WTC11 (cell line): ENCODE measurements around the gene EFCAB8. TPM values are rescaled to one million over a fixed set of nuclear protein-coding genes. Genes with fewer than 3 reads are reported as not detected.

Source experiments
- ATAC-seq: fragments of 200-7000 bp; cut with Tn5 transposase; 2 replicates; pipeline ENCODE4 v1.10.0; 2021; ENCODE audit warnings: mild to moderate bottlenecking, moderate library complexity
- CTCF ChIA-PET: fragments of 300-600 bp; sonication (Branson Sonifier 250); formaldehyde crosslinking; loops from one replicate; lab custom pipeline; 2021; ENCODE audit warnings: antibody characterized with exemption; lab: Charles Lee
- POLR2A ChIA-PET: fragments of 350-600 bp; sonication (Branson Sonifier 250); formaldehyde crosslinking; loops from one replicate; lab custom pipeline; 2021; ENCODE audit warnings: antibody characterized with exemption; lab: Charles Lee
- DNase-seq: peaks from one replicate; pipeline ENCODE4 v3.0.0; 2021; ENCODE audit warnings: low spot score
- H3K27ac Mint-ChIP-seq: 2 replicates; pipeline ENCODE4 v1.8.0; 2021; ENCODE audit warnings: mixed read lengths
- H3K27me3 Mint-ChIP-seq: 2 replicates; pipeline ENCODE4 v1.8.0; 2021; ENCODE audit warnings: low read depth, mild to moderate bottlenecking, moderate library complexity, mixed read lengths
- H3K36me3 Mint-ChIP-seq: 2 replicates; pipeline ENCODE4 v1.8.0; 2021; ENCODE audit warnings: mixed read lengths
- H3K4me1 Mint-ChIP-seq: 2 replicates; pipeline ENCODE4 v1.8.0; 2022; ENCODE audit warnings: mixed read lengths
- H3K4me3 Mint-ChIP-seq: 2 replicates; pipeline ENCODE4 v1.8.0; 2021; ENCODE audit warnings: mild to moderate bottlenecking, moderate library complexity, mixed read lengths
- H3K9me3 Mint-ChIP-seq: 2 replicates; pipeline ENCODE4 v1.8.0; 2021; ENCODE audit warnings: mixed read lengths
- AFF4 ChIP-seq: sonication (generic); formaldehyde crosslinking; IDR thresholded peaks from 2 replicates; pipeline ENCODE4 v1.8.1; 2023; ENCODE audit warnings: mild to moderate bottlenecking, missing genetic modification reagents, borderline replicate concordance
- ATF6 ChIP-seq: sonication (generic); formaldehyde crosslinking; IDR thresholded peaks from 2 replicates; pipeline ENCODE4 v1.8.1; 2023; ENCODE audit warnings: mild to moderate bottlenecking, missing genetic modification reagents
- CBFB ChIP-seq: sonication (generic); formaldehyde crosslinking; IDR thresholded peaks from 2 replicates; pipeline ENCODE4 v1.8.1; 2022; ENCODE audit warnings: mild to moderate bottlenecking, low read depth, missing genetic modification reagents
- CDX4 ChIP-seq: fragments of 250-450 bp; sonication (Bioruptor Pico); IDR thresholded peaks from 2 replicates; pipeline ENCODE4 v1.9.0; 2021; ENCODE audit warnings: moderate library complexity, mild to moderate bottlenecking, inconsistent platforms, borderline replicate concordance
- CTCF ChIP-seq: fragments of 200-600 bp; IDR thresholded peaks from 2 replicates; pipeline ENCODE4 v1.8.0; 2022; ENCODE audit warnings: antibody characterized with exemption
- EMX1 ChIP-seq: fragments of 250-450 bp; sonication (Bioruptor Pico); IDR thresholded peaks from 2 replicates; pipeline ENCODE4 v1.8.0; 2021; ENCODE audit warnings: mild to moderate bottlenecking
- JAZF1 ChIP-seq: fragments of 250-450 bp; sonication (Bioruptor Pico); IDR thresholded peaks from 2 replicates; pipeline ENCODE4 v1.9.0; 2021; ENCODE audit warnings: moderate library complexity, mild to moderate bottlenecking, inconsistent platforms
- JUN ChIP-seq: sonication (generic); formaldehyde crosslinking; IDR thresholded peaks from 2 replicates; pipeline ENCODE4 v1.8.0; 2023; ENCODE audit warnings: mild to moderate bottlenecking, missing genetic modification reagents
- KAT7 ChIP-seq: sonication (generic); formaldehyde crosslinking; IDR thresholded peaks from 2 replicates; pipeline ENCODE4 v1.8.1; 2023; ENCODE audit warnings: missing genetic modification reagents, mild to moderate bottlenecking, borderline replicate concordance
- MAX ChIP-seq: sonication (generic); formaldehyde crosslinking; IDR thresholded peaks from 2 replicates; pipeline ENCODE4 v1.8.0; 2022; ENCODE audit warnings: mild to moderate bottlenecking, missing genetic modification reagents
- RELA ChIP-seq: sonication (generic); formaldehyde crosslinking; IDR thresholded peaks from 2 replicates; pipeline ENCODE4 v1.8.1; 2022; ENCODE audit warnings: missing genetic modification reagents, mild to moderate bottlenecking, borderline replicate concordance
- SOX15 ChIP-seq: fragments of 250-450 bp; sonication (Bioruptor Pico); IDR thresholded peaks from 2 replicates; pipeline ENCODE4 v1.9.0; 2021; ENCODE audit warnings: mild to moderate bottlenecking
- USF2 ChIP-seq: sonication (generic); formaldehyde crosslinking; IDR thresholded peaks from 2 replicates; pipeline ENCODE4 v1.8.1; 2023; ENCODE audit warnings: mild to moderate bottlenecking, missing genetic modification reagents, moderate library complexity
- ZNF396 ChIP-seq: fragments of 250-450 bp; sonication (Bioruptor Pico); IDR thresholded peaks from 2 replicates; pipeline ENCODE4 v1.8.0; 2021; ENCODE audit warnings: mild to moderate bottlenecking, moderate library complexity, borderline replicate concordance
- ZNF416 ChIP-seq: fragments of 250-450 bp; sonication (Bioruptor Pico); IDR thresholded peaks from 2 replicates; pipeline ENCODE4 v1.9.0; 2021; ENCODE audit warnings: mild to moderate bottlenecking, inconsistent platforms
- ZNF425 ChIP-seq: fragments of 250-450 bp; sonication (Bioruptor Pico); conservative IDR thresholded peaks from 2 replicates; pipeline ENCODE4 v1.9.0; 2021; ENCODE audit warnings: mild to moderate bottlenecking
- ZNF532 ChIP-seq: fragments of 250-450 bp; sonication (Bioruptor Pico); IDR thresholded peaks from 2 replicates; pipeline ENCODE4 v1.9.0; 2021; ENCODE audit warnings: mild to moderate bottlenecking, borderline replicate concordance
- total RNA-seq: library from RNA; stranded (reverse); gene quantifications from 3 replicates; pipeline ENCODE4 v1.2.3, GENCODE V29; 2021

Gene EFCAB8
- total RNA-seq, 1 experiment from 2014 or later = 0.17 TPM

GRCh38 chr20:32964575-32964974 is 105.9 kb downstream of the EFCAB8 start:
- Mint-ChIP-seq H3K4me3 (no peak overlapping the region), H3K36me3 (no peaks in the 10 kb centered on the region), H3K27ac (no peak overlapping the region), H3K9me3 (no peaks in the 10 kb centered on the region), H3K4me1 (peaks cover under 1% of the 10 kb centered on the region), H3K27me3 (no peaks in the 10 kb centered on the region; the same call in 1 of the 2 replicates)
- ChIA-PET CTCF (no interaction called here), POLR2A (no interaction called here)
- DNase-seq (no peak), ATAC-seq (no peak)
- TF ChIP-seq EMX1 (CRISPR knock-in tag) = no peak
- no peak for TF ChIP-seq CBFB (CRISPR knock-in tag)
- TF ChIP-seq ZNF425 (CRISPR knock-in tag) = no peak
- no peak for TF ChIP-seq ZNF532 (CRISPR knock-in tag)
- TF ChIP-seq SOX15 = no peak
- TF ChIP-seq ATF6 (CRISPR knock-in tag) = no peak

GRCh38 chr20:32965115-32965514 is 106.4 kb downstream of the EFCAB8 start:
- no peaks in the 10 kb centered on the region for H3K9me3 Mint-ChIP-seq
- ChIA-PET POLR2A (no interaction called here), CTCF (no interaction called here)
- no peaks in the 10 kb centered on the region for H3K36me3 Mint-ChIP-seq
- ATAC-seq = no peak
- no peaks in the 10 kb centered on the region; the same call in none of the 2 replicates for H3K27me3 Mint-ChIP-seq
- no peak overlapping the region for H3K4me3 Mint-ChIP-seq
- H3K27ac Mint-ChIP-seq = no peak overlapping the region
- peak; percentile 2 for DNase-seq
- no peaks in the 10 kb centered on the region for H3K4me1 Mint-ChIP-seq
- TF ChIP-seq MAX (CRISPR knock-in tag) (no peak), RELA (CRISPR knock-in tag) (no peak), ZNF416 (CRISPR knock-in tag) (no peak), USF2 (CRISPR knock-in tag) (no peak), CTCF (no peak), AFF4 (CRISPR knock-in tag) (no peak), JUN (CRISPR knock-in tag) (no peak), CDX4 (no peak), ZNF396 (no peak), JAZF1 (CRISPR knock-in tag) (no peak), KAT7 (CRISPR knock-in tag) (no peak)
